Suprapubic skin (tissue), 4 donors: ENCODE measurements around the gene FDX1. TPM values are rescaled to one million over a fixed set of nuclear protein-coding genes. Genes with fewer than 3 reads are reported as not detected.

Experiments
- DNase-seq, 2 donors: peaks; one replicate each; pipeline ENCODE4 v3.0.0-alpha.2; 2019; ENCODE audit warnings: low spot score in 2 of 2
- H3K27ac ChIP-seq: fragments of 200-600 bp; sonication (generic); one replicate; pipeline ENCODE4 v1.5.1; 2019
- H3K27me3 ChIP-seq: fragments of 200-600 bp; sonication (generic); one replicate; pipeline ENCODE4 v1.5.1; 2019
- H3K36me3 ChIP-seq: fragments of 200-600 bp; sonication (generic); one replicate; pipeline ENCODE4 v1.5.1; 2019
- H3K4me1 ChIP-seq: fragments of 200-600 bp; sonication (generic); one replicate; pipeline ENCODE4 v1.5.1; 2019
- H3K4me3 ChIP-seq: fragments of 200-600 bp; sonication (generic); one replicate; pipeline ENCODE4 v1.5.1; 2019; ENCODE audit warnings: mild to moderate bottlenecking
- H3K9me3 ChIP-seq: fragments of 200-600 bp; sonication (generic); one replicate; pipeline ENCODE4 v1.5.1; 2019
- EP300 ChIP-seq: sonication (generic); formaldehyde crosslinking; IDR thresholded peaks from one replicate; pipeline ENCODE4 v1.6.1; 2017; ENCODE audit warnings: antibody characterized with exemption
- POLR2A ChIP-seq, 2 donors: fragments of 450-650 bp; IDR thresholded peaks; one replicate each; pipeline ENCODE4 v1.6.1; 2017; ENCODE audit warnings: antibody characterized with exemption in 2 of 2, mild to moderate bottlenecking in 2 of 2, moderate library complexity in 2 of 2
- POLR2AphosphoS5 ChIP-seq, 3 donors: sonication (generic); formaldehyde crosslinking; IDR thresholded peaks; one replicate each; pipeline ENCODE4 v1.6.1; 2017; ENCODE audit warnings: antibody characterized with exemption in 3 of 3
- WGBS: methylation state at CpG from one replicate; pipeline ENCODE4 v1.1.5; 2018; 5-methylcytosine and 5-hydroxymethylcytosine counted together
- total RNA-seq, 4 donors: library from RNA; depleted of rRNA; stranded (reverse); fragments of >200 nt; gene quantifications; one replicate each; pipeline ENCODE4 v1.1.0, GENCODE V29; 2016
- TF ChIP-seq, protein P1 (sequence below), 2 donors: fragments of 200-600 bp in 1 of 2; fragments of 450-650 bp in 1 of 2; sonication (generic) in 1 of 2; IDR thresholded peaks; one replicate each; pipeline ENCODE4 v1.5.1; 2016 to 2019; ENCODE audit warnings: antibody characterized with exemption in 2 of 2, mild to moderate bottlenecking in 1 of 2, moderate library complexity in 1 of 2

FDX1 gene
- total RNA-seq, 4 donors from 2014 or later, result 6.0 to 14.6 (median 8.7) TPM

DNA sequence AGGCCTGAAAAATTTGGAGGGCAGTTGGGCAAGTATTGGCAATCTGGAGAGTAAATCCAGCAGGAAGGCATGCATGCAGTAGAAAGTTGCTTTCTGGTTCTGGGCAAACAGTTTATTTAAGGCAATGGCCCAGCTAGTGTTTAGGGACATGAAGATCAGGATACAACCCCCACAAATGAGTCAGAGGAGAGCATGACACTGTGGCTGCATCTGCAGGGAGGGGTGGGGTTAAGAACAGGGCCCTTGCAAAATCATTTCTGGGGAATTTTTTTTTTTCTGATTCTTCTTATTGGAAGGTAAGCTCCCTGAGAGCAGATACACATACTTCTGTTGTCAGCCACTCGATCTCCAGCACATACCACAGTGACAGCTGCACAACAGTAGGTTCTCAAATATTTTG lies 61.1 kb downstream of the FDX1 start:
- 71% methylated on average over 1 of the region's 1 CpG for WGBS
- H3K9me3 ChIP-seq, result no peaks in the 10 kb centered on the region
- H3K4me1 ChIP-seq, result peaks cover 8% of the 10 kb centered on the region
- TF ChIP-seq POLR2AphosphoS5 (IDR thresholded peaks at IDR 0.05) (no peak), EP300 (no peak), POLR2A (IDR thresholded peaks at IDR 0.05) (no peak)
- TF ChIP-seq, protein P1, sequence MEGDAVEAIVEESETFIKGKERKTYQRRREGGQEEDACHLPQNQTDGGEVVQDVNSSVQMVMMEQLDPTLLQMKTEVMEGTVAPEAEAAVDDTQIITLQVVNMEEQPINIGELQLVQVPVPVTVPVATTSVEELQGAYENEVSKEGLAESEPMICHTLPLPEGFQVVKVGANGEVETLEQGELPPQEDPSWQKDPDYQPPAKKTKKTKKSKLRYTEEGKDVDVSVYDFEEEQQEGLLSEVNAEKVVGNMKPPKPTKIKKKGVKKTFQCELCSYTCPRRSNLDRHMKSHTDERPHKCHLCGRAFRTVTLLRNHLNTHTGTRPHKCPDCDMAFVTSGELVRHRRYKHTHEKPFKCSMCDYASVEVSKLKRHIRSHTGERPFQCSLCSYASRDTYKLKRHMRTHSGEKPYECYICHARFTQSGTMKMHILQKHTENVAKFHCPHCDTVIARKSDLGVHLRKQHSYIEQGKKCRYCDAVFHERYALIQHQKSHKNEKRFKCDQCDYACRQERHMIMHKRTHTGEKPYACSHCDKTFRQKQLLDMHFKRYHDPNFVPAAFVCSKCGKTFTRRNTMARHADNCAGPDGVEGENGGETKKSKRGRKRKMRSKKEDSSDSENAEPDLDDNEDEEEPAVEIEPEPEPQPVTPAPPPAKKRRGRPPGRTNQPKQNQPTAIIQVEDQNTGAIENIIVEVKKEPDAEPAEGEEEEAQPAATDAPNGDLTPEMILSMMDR (IDR thresholded peaks at IDR 0.05), result no peak
- H3K36me3 ChIP-seq, result no peaks in the 10 kb centered on the region
- H3K27ac ChIP-seq, result no peak overlapping the region
- DNase-seq, result no peak
- no peak overlapping the region for H3K4me3 ChIP-seq
- H3K27me3 ChIP-seq, result no peaks in the 10 kb centered on the region

DNA sequence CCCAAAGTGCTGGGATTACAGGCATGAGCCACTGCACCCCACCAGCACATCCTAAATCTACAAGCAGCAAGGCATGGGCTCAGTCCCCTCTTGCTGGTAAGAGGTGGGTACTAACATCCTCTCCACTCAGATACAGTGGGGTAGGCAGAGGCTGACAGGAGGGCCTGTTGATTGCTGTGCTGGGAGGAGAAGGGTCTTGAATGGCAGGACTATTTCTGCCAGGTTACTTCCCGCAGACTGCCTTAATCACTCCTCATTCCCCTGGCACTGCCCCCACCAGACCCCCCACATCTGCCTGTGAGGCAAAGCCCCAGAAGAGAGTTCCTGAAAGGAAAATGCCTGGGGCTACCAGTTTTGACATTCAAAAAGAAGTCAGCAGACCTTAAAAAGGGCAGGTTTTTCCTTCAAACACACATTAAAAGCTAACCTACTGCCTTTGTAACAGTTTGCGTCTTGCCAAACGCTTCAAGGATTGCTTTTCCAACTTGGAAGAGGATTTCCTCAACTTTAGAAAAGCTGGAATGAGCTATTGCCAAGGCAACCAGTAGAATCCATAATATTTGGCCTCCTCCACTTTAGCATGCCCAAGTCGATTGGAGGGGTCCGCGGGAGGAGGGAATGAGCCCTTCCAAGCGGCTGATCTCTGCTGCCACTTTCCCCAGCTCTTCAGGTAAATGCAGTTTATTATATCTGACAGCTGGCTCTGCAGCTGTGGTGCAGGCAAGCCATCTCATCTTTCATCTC lies 62.0 kb downstream of the FDX1 start:
- Histone ChIP-seq H3K27me3 (no peaks in the 10 kb centered on the region), H3K36me3 (no peaks in the 10 kb centered on the region)

DNA sequence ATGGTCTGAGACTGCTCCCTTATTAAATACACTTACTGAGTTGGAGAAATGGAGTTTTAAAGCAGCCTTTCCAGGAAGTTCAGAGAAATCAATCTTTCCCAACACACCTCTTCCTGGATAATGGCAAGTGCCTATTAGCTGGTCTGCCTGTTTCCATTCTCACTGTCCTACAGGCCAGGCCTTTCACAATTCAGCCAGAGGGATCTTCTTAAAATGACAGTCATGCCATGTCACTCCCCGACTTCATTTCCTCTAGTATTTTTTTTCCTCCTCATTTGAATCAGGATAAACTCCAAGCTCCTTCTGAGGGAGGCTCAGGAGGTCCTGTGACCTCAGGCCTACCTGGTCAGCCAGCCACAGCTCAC lies 62.6 kb downstream of the FDX1 start:
- TF ChIP-seq POLR2A (IDR thresholded peaks at IDR 0.05) (no peak), POLR2AphosphoS5 (IDR thresholded peaks at IDR 0.05) (no peak), EP300 (no peak)
- TF ChIP-seq, protein P1 (IDR thresholded peaks at IDR 0.05), result no peak
- H3K27ac ChIP-seq, result no peak overlapping the region
- no peaks in the 10 kb centered on the region for H3K27me3 ChIP-seq
- H3K9me3 ChIP-seq, result no peaks in the 10 kb centered on the region
- no peak for DNase-seq
- H3K4me3 ChIP-seq, result no peak overlapping the region
- peaks cover 8% of the 10 kb centered on the region for H3K4me1 ChIP-seq
- 74% methylated on average over 1 of the region's 1 CpG for WGBS
- H3K36me3 ChIP-seq, result no peaks in the 10 kb centered on the region

More for the DNA sequence above, 62.0 kb downstream of the FDX1 start:
- Histone ChIP-seq H3K4me3 (no peak overlapping the region), H3K9me3 (no peaks in the 10 kb centered on the region), H3K4me1 (peaks cover 8% of the 10 kb centered on the region), H3K27ac (no peak overlapping the region)
- no peak for DNase-seq
- 82% methylated on average over 7 of the region's 7 CpGs for WGBS
- TF ChIP-seq, protein P1 (IDR thresholded peaks at IDR 0.05), result no peak
- TF ChIP-seq EP300 (no peak), POLR2A (IDR thresholded peaks at IDR 0.05) (no peak), POLR2AphosphoS5 (IDR thresholded peaks at IDR 0.05) (no peak)

- Histone ChIP-seq H3K4me1 (peaks cover 8% of the 10 kb centered on the region), H3K27me3 (no peaks in the 10 kb centered on the region), H3K27ac (no peak overlapping the region), H3K36me3 (no peaks in the 10 kb centered on the region), H3K9me3 (no peaks in the 10 kb centered on the region), H3K4me3 (no peak overlapping the region)
- TF ChIP-seq POLR2A (IDR thresholded peaks at IDR 0.05) (no peak), EP300 (no peak), POLR2AphosphoS5 (IDR thresholded peaks at IDR 0.05) (no peak)
- TF ChIP-seq, protein P1 (IDR thresholded peaks at IDR 0.05), result no peak
- WGBS, result 98% methylated on average over 2 of the region's 2 CpGs
- DNase-seq, result no peak
Measured at GRCh38 chr11:110493346-110493745, 63.6 kb downstream of the FDX1 start.

DNA sequence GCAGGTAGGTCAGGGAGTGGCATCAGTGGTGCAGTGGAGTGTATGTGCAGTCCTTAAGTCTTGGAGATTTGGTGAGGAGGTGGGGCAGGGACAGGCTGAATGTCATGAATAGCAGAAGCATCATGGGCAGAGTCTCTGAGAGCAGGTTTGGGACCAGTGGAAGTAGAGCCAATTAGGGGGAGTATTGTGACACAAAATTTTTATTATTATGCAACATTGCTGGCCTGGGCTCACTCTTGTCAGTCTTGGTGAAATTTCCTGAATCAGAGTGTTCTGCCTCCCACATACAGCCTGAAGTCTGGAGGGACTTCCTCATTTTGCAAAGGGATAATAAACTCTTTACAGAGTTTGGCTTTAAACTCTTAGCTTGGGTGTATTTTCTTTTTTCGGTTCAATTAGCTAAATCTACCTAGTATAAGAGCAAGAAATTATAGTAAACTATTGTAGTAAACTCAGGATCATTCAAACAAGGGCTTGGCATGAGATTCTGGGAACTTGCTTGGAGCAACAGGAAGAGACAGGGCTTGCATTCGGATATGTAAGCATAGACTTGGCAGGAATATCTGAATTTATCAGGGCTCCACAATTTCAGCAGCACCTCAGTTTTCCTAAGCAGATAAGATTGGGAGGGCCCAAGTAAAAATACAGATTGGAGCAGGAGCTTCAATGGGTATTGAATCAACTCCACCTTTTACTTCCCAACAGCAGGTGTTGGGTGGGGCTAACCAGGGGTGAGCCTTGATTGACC lies 67.7 kb downstream of the FDX1 start:
- no peak for DNase-seq
- Histone ChIP-seq H3K9me3 (no peaks in the 10 kb centered on the region), H3K27ac (no peak overlapping the region), H3K36me3 (no peaks in the 10 kb centered on the region), H3K4me3 (no peak overlapping the region), H3K4me1 (no peaks in the 10 kb centered on the region), H3K27me3 (no peaks in the 10 kb centered on the region)
- WGBS, result 41% methylated on average over 2 of the region's 2 CpGs
- TF ChIP-seq POLR2A (IDR thresholded peaks at IDR 0.05) (no peak), POLR2AphosphoS5 (IDR thresholded peaks at IDR 0.05) (no peak), EP300 (no peak)
- TF ChIP-seq, protein P1 (IDR thresholded peaks at IDR 0.05), result no peak
